ENCODE data around the gene MORF4L2.

Gene MORF4L2, protein sequence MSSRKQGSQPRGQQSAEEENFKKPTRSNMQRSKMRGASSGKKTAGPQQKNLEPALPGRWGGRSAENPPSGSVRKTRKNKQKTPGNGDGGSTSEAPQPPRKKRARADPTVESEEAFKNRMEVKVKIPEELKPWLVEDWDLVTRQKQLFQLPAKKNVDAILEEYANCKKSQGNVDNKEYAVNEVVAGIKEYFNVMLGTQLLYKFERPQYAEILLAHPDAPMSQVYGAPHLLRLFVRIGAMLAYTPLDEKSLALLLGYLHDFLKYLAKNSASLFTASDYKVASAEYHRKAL

DNA sequence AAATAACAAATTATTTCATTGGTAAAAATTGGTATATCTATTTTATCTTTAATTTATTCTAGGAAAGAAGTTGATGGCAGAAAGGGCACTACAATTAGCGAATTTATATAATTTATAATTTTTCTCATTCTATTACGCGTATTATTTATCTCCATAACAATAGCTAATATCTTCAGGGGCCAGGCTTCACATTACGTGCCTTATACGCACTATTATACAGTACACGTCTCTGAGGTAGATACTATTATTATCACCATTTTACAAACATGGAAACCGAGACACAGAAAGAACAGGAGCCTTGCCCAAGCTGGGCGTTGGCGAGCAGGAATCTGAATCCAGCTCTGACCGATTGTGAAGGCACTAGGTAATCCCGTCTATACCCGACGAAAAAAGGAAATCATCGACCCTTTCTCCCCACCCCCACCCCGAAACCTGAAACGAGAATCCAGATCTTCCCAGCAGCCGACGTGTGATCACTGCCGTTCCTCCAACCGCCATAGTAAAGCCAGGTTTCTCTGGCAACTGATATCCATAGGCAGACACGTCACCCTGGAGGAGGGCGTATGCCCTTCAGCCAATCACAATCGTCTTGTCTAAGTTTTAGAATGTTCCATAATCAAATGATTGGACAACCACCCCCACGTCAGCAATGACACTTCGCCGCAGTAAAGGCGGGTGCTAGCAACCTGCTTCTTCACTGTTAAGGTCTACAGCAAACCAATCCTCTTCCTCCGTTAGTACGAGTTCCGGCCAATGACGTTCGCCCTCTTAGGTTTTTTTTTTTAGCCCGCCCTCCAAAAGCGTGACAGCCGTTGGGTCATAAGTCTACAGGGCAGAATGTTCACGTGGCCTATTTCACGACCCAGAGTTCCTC lies at the start of gene MORF4L2:
TSS of gene MORF4L2 (minus strand) at position 501 of the 874 bp plus-strand sequence. CDS start 9,672 bp downstream, outside the sequence.
- peak; percentile 91 to 98 for DNase-seq

- DNase-seq, result no peak
These were observed 47.7 kb upstream of the MORF4L2 start for GRCh38 chrX:103734125-103734760.

DNA sequence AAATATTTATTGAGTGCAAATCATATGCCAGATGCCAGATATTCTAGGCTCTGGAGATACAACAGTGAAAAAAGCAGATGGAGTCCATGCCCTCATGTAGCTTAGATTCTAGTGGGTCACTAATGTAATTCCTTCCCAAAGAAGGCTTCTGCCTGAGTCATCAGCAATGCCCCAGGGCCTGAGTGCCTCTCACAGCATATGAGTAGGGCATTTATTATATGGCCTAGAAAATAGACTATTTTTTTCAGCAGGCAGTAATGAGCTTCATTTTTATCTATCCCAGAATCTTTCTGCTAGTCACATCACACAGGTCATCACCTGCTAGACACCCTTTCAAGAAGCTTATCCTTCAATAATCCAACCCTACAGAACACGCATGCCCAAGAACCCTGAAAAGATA lies 46.5 kb upstream of the MORF4L2 start:
- DNase-seq, result no peak

DNA sequence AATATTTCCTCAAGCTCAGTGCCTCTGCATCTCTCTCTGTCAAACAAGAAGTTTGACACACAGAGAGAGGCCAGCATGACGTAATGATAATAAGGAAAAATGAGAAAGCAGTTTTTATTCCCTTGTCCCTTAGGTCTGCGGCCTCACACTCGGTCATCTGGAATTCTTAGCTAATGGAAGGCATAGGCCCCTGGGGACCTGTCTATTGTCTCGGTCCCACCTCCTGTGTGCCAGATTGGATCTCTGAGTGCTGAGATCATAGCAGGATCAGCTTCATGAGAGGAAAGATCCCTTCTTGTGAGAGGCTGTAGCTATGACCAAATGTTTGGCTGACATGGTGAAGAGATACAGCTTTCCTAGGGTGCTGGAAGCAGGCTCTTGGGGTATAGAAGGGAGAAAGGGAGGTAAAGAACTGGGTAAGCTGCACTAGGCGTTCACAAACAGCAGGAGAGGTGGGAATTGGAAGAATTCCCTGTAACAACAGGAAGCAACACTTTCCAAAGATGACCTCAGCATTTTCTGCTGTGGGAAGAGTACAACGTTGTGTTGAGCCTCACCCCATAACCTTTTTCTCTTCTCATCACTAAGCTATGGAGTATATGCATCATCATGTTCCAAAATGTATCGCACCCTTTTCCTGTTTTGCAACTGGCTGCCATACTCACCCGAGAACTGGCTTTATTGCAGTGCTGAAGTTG lies 44.4 kb upstream of the MORF4L2 start:
- no peak for DNase-seq

GRCh38 chrX:103730147-103730795 lies 43.8 kb upstream of the MORF4L2 start:
- no peak for DNase-seq

DNA sequence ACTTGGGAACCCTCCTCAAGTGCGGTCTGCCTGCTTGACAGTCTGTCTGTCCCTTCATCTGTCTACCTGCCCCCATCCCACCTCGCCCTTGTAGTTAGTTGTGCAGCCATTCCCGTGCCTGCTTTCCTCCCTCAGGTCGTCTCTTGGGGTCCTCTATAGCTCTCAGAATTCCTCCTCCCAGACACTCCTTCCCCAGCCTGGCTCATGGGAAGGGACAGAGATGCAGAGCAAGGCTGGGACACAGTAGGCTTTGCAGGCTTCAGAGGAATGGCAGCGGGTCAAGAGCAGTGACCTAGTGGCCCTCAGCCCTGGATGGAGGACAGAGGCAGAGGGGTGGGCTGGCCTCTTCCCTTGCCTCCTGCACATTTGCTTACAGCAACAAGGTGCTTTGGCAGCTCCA lies 42.5 kb upstream of the MORF4L2 start:
- DNase-seq, result no peak

GRCh38 chrX:103727115-103727514 lies 40.6 kb upstream of the MORF4L2 start:
- DNase-seq, result no peak

DNA sequence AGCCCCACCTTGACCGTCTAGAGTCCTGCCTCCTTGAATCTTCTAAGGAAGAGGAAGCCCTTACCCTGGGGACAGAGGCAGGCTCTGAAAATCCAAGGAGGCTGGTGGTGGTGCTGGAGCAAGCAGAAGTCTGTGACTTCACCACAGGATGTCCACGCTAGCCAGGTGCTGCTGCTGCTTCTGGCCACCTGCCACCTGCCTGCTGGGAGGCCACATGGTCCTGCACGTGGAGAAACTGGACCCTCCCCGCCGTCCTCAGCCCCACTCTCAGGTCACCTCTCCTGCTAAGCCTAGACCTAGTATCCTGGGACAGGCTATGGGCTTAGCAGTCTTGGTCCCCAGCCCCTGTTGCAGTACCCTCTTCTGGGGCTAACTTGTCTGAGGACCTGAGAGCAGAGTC lies 40.0 kb upstream of the MORF4L2 start:
- DNase-seq, result no peak

GRCh38 chrX:103722505-103722904 lies 36.0 kb upstream of the MORF4L2 start:
- DNase-seq, result no peak

DNA sequence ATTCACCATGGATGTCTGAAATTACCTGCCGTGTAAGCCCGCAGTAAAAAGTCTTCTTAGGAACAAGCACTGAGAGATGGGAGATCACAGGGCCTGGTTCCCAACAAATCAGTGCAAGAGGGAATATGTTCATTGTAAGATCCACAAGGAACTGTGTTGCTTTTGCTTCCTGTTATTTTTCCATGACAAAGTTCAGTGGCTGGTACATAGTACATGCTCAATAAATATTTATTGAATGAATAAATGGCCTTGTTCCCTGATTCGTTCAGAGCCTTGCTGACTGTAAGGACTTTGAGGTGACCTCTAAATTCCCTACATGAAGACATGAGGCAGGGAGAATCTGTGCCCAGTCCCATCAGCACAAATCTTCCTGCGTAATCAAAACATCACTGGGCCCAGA lies 31.6 kb upstream of the MORF4L2 start:
- DNase-seq, result no peak

- peak in 1 of 2 experiments; percentile 1 for DNase-seq
These were observed 30.5 kb upstream of the MORF4L2 start for GRCh38 chrX:103716962-103717361.

GRCh38 chrX:103710609-103711008 lies 24.1 kb upstream of the MORF4L2 start, which contains the start of gene TMEM31:
Gene TMEM31, plus strand, starts transcription at chrX:103710909. Its CDS starts 1,350 bp downstream, at chrX:103712259.
- DNase-seq, result no peak

DNA sequence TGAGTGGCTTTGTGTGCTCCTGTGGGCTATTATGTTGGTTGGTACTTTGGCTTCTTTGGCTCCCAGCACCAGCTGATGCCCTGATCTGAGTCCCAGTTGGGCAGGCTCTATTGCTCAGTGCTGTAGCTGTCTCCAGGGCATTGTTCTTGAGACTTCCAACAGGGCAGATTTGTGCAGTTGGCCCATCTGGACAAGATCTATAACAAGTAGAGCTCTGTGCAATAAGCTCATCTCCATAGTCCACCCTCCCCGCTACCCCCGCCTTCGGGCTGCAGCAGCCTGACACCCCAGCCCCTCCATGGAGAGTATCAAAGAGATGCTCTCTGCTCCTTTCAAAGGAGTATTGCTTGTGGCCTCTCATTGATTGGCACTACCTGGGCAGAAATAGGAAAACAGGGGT lies 18.4 kb upstream of the MORF4L2 start:
- no peak for DNase-seq

GRCh38 chrX:103699243-103699642 lies 12.7 kb upstream of the MORF4L2 start:
- DNase-seq, result no peak

- no peak for DNase-seq
These were observed 11.2 kb upstream of the MORF4L2 start for GRCh38 chrX:103697687-103698086.

- no peak for DNase-seq
These were observed 4.6 kb upstream of the MORF4L2 start for GRCh38 chrX:103691059-103691458.

GRCh38 chrX:103688946-103689345 lies 2.4 kb upstream of the MORF4L2 start:
- peak; percentile 1 to 47 for DNase-seq

DNA sequence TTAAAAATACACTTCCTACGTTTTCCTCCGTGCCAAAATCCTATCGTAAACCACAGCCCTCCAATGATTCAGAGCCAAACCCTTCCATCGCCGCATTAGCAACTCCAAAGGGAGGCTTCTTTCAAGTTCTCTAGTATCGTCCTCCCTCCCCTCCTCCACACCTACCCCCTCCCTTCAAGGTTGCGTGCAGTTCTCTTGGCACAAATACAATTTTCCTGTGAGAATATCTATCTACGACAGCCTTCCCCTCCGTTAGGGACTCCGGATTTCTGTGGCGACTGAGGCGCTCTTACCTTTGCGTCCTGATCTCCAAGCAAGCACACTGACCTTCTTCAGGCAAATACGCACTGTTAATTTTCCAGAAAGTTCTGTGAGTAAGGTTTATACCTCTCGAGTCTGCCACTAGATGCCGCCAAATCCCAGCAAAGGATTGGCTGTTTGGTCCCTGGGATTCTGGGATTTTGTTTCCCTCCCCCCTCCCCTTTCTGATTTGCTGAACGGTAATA lies 1.2 kb upstream of the MORF4L2 start:
- DNase-seq, result peak; percentile 66 to 86

DNA sequence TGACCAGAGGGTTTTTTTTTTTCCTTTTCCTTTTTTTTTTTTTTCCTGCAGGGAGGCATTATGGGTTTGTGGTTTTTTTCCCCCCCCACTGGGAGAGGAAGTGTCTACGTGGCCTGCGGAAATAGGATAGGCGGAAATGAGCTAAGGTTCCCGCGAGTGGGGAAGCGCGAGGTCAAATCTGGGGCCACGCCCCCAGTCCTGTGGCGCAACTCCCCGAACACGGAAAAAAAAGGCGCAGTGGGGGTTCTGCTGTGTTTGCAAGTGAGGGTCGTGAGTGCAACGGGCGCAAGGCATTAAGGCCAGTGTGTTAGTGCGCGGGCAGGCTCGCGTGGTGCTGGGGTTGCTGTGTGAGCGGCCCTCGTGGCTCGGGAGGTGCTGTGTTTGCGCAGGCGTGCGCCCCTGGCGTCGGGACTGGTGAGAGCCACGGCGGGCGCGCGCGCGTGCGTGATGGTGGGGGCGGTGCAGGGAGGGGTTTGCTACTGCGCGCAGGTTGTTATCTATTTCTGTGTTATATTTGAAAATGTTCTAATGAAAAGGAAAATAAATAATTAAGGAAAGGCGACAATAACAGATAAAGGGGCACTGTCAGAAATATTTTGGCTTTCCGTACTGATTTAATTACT lies 685 bp upstream of the MORF4L2 start:
- peak; percentile 49 to 98 for DNase-seq

DNA sequence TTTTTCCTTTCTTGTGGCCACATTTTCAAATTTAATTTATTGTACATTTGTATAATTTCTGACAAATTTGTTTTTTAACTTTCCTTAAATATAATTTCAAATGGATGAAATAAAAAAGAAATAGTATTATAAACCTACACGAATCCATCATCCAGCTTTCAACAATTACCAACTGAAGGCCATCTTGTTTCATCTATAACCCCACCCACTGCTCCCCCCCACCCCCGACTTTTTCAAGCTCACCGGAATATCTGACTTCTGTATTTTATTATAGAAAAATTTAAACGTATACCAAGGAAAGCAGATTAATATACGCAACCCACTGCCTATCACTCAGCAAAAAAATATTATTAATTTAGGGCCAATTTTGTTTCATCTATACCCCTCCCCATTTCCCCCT lies 1.1 kb downstream of the MORF4L2 start:
- no peak for DNase-seq

DNA sequence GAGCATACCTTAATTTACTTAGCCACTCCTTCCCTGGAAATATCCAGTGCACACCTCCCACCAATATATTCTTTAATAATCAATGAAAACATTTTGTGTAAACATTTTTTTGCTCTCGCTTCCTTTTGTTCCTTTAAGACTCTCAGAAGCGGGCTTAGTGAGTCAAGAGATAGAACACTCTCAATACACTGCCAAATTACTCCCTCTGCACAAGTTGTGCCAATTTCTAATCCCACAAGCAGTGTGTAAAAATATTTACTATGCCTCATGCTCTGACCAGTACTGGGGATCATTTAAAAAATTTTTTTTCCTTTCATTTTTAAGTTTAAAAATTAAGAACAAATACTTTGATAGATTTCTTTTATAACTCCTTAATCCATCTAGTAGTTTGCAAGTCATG lies 5.1 kb downstream of the MORF4L2 start:
- no peak for DNase-seq

All from NCI-H446 (cell line).